GM06990 (cell line): ENCODE data around the gene ZNF581.

Experiments
- DNase-seq: peaks from one replicate; pipeline ENCODE4 v3.0.0-alpha.2; 2011; ENCODE audit not compliant: insufficient read length; ENCODE audit errors: extremely low read depth
- H3K27me3 ChIP-seq: replicated peaks from 2 replicates; pipeline ENCODE4 v1.6.0; 2011; ENCODE audit warnings: low read length; ENCODE audit not compliant: control insufficient read depth, insufficient read depth
- H3K36me3 ChIP-seq: 2 replicates; pipeline ENCODE4 v1.5.1; 2011; ENCODE audit warnings: low read length; ENCODE audit not compliant: control insufficient read depth, insufficient read depth
- H3K4me3 ChIP-seq: replicated peaks from 2 replicates; pipeline ENCODE4 v1.5.1; 2011; ENCODE audit warnings: low read depth, mild to moderate bottlenecking, control low read depth, low read length
- TF ChIP-seq, protein P1 (sequence below): IDR thresholded peaks from 2 replicates; pipeline ENCODE4 v1.5.1; 2011; ENCODE audit warnings: low read length, control low read depth, mild to moderate bottlenecking, inconsistent platforms; ENCODE audit not compliant: insufficient read depth, poor library complexity, severe bottlenecking

Gene ZNF581

DNA sequence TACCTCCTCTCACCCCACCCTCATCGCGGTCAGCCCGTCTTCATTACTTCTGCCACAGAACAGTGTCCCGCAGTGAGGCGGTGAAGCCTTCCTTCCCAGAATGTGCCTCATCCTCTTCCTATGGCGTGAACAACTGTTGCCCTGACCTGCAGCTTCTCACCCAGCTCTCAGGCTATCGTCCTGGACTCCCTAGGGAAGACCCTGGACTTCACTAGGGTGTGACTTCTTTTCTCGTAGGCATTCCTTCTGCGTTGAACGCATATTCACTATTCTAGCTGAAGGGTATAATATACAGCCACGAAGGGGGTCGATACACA, 37.0 kb upstream of the ZNF581 start:
- Histone ChIP-seq H3K27me3 (no peaks in the 10 kb centered on the region), H3K36me3 (peaks cover 7% of the 10 kb centered on the region), H3K4me3 (peak overlapping the region; percentile 90)
- DNase-seq = no peak
- TF ChIP-seq, protein P1, sequence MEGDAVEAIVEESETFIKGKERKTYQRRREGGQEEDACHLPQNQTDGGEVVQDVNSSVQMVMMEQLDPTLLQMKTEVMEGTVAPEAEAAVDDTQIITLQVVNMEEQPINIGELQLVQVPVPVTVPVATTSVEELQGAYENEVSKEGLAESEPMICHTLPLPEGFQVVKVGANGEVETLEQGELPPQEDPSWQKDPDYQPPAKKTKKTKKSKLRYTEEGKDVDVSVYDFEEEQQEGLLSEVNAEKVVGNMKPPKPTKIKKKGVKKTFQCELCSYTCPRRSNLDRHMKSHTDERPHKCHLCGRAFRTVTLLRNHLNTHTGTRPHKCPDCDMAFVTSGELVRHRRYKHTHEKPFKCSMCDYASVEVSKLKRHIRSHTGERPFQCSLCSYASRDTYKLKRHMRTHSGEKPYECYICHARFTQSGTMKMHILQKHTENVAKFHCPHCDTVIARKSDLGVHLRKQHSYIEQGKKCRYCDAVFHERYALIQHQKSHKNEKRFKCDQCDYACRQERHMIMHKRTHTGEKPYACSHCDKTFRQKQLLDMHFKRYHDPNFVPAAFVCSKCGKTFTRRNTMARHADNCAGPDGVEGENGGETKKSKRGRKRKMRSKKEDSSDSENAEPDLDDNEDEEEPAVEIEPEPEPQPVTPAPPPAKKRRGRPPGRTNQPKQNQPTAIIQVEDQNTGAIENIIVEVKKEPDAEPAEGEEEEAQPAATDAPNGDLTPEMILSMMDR = no peak

DNA sequence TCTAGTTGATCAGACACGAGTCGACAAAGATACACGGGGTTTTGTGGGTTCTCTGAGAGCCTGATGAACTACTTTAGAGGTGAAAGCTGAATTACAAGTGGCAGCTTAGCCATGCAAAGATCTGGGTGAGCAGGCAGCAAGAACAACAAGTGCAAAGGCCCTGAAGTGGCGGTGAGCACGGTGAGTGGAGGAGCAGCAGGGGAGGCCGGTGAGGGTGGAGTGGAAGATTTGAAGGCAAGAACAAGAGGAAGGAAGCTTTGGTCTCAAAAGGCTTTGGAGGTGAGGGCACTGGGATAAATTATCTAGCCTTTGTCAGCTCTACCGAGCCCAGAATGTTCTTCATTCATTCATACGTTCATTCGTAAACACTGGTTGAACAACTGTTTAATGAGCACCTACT, 36.6 kb upstream of the ZNF581 start:
- H3K27me3 ChIP-seq = no peaks in the 10 kb centered on the region
- no peak for DNase-seq
- TF ChIP-seq, protein P1 = no peak
- peak overlapping the region; percentile 90 for H3K4me3 ChIP-seq
- peaks cover 7% of the 10 kb centered on the region for H3K36me3 ChIP-seq

DNA sequence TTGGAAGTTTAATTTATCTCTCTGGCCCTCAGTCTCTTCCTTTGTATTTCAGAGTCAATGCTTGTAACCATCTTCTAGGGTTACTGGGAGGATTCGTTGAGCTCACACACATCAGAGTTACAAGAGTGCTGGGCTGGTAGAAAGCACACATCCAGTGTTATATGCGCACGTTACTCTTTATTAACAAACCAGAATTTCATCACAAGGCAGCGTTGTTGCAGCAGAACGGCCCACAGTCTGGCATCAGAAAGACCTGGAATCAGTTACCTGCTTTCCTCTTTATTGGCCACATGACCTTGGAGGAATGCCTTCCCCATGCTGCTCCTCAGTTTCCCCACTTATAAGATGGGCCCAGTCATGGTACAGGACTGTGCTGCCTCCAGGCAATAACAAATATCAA, 34.1 kb upstream of the ZNF581 start:
- TF ChIP-seq, protein P1 = no peak
- Histone ChIP-seq H3K36me3 (peaks cover 3% of the 10 kb centered on the region; the same call in 1 of the 2 replicates), H3K27me3 (no peaks in the 10 kb centered on the region), H3K4me3 (no peak overlapping the region)
- DNase-seq = no peak

DNA sequence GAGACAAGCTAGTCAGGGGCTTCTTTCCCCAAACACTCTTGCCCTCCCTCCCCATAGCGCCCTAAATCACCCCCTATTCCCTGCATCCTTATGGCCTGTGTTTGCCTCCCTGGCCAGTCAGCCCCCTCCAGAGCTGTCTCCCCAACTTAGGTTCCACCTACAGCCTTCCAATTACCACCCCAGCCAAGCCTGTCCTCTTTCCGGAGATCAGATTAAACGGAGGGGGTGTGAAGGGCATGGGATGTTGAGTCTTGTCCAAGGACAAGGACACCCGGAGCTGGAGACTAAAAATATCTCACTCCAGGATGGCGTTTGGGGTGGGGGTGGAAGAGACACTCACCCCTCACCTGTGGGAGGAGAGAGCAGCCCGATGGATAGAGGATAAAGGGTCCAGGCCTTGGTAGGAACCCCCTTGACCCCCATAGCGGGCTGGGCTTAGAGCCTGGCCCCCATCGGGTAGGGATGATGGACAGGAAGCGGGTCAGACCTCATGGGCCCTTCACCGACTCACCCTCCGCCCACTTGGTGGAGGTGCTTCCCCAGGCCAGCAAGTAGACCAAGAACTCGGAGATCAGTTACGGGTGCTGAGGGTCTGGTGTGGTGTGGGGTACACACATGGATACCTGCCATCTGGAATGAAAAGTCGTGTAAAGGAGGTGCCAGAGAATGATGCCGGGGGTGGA, 32.0 kb upstream of the ZNF581 start:
- no peak for DNase-seq
- TF ChIP-seq, protein P1 = no peak
- peaks cover 16% of the 10 kb centered on the region for H3K36me3 ChIP-seq
- no peaks in the 10 kb centered on the region for H3K27me3 ChIP-seq
- H3K4me3 ChIP-seq = no peak overlapping the region

DNA sequence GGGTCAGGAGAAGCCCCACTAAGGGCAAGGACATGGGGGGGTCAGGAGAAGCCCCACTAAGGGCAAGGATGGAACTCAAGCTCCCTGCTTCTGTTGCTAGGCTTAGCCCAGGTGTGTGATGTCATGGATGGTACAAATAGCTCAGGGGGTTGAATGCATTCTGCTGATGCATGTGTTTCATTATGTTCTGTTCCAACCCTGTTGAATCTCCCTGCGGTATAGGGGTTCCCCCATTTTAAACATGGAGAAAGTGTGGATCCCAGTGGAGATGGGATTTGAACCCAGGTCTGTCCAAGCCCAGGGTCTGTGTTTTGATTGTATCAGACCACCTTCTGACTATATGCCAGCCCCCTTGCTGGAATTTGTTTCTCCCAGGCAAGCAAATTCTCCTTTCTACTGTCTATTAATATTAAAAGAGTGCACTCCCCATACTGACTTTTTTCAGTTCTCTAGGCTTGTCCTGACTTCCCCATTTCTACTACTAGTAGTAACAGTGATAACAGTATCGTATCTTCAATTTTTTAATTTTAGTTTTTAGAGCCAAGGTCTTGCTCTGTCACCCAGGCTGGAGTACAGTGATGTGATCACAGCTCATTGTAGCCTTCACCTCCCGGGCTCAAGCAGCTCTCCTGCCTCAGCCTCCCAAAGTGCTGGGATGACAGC, 31.3 kb upstream of the ZNF581 start:
- H3K27me3 ChIP-seq = no peaks in the 10 kb centered on the region
- DNase-seq = no peak
- H3K4me3 ChIP-seq = no peak overlapping the region
- TF ChIP-seq, protein P1 = no peak
- H3K36me3 ChIP-seq = peaks cover 18% of the 10 kb centered on the region
